OCI-LY7 (cell line): ENCODE results near the gene MINDY2.

Experiments
- EZH2phosphoT487 ChIP-seq: fragments of 200-600 bp; sonication (generic); IDR thresholded peaks from 2 replicates; pipeline ENCODE4 v1.6.1; 2018; ENCODE audit warnings: low read depth, borderline replicate concordance, mild to moderate bottlenecking, mixed run types, antibody characterized with exemption, low read length, moderate library complexity, mixed read lengths
- TF ChIP-seq, protein P1 (sequence below): fragments of 200-600 bp; sonication (generic); conservative IDR thresholded peaks from 2 replicates; pipeline ENCODE4 v1.5.1; 2014; ENCODE audit warnings: mild to moderate bottlenecking, antibody characterized with exemption, low read length, moderate library complexity, mixed read lengths

DNA sequence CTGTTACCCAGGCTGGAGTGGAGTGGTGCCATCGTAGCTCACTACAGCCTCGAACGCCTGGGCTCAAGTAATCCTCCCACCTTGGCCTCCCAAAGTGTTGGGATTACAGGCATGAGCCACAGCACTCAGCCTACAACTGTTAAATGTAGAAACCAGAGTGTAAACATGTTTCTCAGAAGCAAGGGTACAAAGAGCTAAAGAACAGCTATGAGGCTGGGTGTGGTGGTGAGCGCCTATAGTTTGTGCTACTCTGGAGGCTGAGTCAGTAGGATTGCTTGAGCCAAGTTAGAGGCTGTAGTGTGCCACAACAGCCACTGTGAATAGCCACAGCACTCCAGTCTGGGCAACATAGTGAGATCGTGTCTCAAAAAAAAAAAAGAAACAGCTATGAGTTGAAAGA is 4.8 kb upstream of the MINDY2 start:
- TF ChIP-seq, protein P1, sequence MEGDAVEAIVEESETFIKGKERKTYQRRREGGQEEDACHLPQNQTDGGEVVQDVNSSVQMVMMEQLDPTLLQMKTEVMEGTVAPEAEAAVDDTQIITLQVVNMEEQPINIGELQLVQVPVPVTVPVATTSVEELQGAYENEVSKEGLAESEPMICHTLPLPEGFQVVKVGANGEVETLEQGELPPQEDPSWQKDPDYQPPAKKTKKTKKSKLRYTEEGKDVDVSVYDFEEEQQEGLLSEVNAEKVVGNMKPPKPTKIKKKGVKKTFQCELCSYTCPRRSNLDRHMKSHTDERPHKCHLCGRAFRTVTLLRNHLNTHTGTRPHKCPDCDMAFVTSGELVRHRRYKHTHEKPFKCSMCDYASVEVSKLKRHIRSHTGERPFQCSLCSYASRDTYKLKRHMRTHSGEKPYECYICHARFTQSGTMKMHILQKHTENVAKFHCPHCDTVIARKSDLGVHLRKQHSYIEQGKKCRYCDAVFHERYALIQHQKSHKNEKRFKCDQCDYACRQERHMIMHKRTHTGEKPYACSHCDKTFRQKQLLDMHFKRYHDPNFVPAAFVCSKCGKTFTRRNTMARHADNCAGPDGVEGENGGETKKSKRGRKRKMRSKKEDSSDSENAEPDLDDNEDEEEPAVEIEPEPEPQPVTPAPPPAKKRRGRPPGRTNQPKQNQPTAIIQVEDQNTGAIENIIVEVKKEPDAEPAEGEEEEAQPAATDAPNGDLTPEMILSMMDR = no peak
- TF ChIP-seq EZH2phosphoT487 = no peak
